GM12873 (cell line): Measurements from ENCODE around the gene OXT.

Source experiments
- TF ChIP-seq, protein P1 (sequence below): IDR thresholded peaks from 2 replicates; pipeline ENCODE4 v1.5.1; 2012; ENCODE audit warnings: low read depth, mild to moderate bottlenecking, moderate library complexity, low read length, control low read depth; ENCODE audit not compliant: insufficient read depth; ENCODE audit errors: missing control alignments

Gene OXT

GRCh38 chr20:3080939-3081388, 9.5 kb downstream of the OXT start:
- TF ChIP-seq, protein P1, sequence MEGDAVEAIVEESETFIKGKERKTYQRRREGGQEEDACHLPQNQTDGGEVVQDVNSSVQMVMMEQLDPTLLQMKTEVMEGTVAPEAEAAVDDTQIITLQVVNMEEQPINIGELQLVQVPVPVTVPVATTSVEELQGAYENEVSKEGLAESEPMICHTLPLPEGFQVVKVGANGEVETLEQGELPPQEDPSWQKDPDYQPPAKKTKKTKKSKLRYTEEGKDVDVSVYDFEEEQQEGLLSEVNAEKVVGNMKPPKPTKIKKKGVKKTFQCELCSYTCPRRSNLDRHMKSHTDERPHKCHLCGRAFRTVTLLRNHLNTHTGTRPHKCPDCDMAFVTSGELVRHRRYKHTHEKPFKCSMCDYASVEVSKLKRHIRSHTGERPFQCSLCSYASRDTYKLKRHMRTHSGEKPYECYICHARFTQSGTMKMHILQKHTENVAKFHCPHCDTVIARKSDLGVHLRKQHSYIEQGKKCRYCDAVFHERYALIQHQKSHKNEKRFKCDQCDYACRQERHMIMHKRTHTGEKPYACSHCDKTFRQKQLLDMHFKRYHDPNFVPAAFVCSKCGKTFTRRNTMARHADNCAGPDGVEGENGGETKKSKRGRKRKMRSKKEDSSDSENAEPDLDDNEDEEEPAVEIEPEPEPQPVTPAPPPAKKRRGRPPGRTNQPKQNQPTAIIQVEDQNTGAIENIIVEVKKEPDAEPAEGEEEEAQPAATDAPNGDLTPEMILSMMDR: no peak

- TF ChIP-seq, protein P1: no peak
Measured at GRCh38 chr20:3081641-3082040, 10.2 kb downstream of the OXT start.

DNA sequence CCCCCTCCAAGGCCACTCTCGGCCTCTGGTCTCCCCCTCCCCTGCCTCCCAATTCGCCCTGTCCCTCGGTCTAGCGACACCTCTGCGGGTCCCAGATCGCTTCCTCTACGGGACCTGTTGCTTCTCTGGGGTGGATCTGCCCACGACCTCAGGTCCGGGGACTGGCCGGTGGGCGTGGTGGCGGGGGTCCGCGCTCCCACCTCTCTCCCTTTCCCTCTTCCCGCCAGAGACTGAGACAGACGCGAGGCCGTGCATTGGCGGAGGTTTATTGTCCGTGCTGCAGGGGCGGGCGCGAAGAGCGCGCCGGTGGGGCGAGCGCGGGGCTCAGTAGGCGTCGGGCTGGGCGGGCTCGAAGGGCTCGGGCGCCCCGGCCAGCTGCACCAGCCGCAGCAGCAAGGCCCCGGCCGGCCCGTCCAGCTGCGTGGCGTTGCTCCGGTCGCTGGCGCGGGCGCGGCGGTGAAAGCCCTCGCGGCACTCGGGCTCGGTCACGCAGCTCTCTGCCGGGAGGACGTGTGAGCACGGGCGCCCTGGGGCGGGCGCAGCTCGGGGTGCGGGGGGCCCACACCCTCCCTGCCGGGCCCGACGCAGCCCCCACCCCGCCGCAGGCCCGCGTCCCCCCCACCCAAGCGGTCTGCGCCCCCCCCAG, 11.0 kb downstream of the OXT start:
- TF ChIP-seq, protein P1: no peak

DNA sequence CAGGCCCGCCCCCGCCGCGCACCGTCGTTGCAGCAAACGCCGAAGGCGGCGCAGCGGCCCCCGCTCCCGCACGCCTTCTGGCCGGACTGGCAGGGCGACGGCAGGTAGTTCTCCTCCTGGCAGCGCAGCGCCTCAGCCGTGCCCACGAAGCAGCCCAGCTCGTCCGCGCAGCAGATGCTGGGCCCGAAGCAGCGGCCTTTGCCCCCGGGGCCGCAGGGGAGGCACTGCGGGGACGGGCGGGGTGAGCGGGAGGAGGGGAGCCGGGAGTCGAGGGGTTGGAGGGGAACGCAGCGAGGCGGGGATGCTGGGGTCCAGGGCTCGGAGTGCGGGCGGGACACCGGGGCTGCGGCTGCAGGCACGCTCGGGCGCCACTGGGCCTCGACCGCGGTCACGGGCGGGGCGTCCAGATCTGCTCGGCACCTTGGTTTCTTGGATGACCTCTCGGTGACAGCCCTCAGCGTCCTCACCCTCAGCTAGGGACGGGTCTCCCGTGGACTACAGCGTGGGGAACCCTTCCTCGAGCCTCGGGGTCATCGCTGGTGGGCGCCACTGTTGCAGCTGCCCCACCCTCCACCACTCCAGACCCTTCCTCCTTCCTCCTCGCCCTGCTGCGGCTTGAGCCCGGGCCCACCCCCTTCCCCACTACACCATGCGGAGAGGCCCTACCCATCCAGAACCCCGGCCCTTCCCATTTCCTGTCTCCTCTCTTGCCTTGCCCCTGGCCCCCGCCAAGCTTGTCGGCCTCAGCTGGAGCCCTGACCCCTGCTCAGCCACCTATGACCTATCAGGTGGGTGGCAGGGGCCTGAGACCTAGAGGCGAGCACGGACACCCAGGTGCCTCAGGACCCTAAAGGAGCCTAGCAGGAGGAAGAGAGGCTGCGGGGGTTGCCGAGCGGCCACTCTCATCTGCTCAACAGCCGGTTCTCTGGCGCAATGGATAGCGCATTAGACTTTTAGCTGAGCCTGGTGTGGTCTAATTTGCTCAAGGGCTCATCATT, 11.8 kb downstream of the OXT start:
- TF ChIP-seq, protein P1: no peak

DNA sequence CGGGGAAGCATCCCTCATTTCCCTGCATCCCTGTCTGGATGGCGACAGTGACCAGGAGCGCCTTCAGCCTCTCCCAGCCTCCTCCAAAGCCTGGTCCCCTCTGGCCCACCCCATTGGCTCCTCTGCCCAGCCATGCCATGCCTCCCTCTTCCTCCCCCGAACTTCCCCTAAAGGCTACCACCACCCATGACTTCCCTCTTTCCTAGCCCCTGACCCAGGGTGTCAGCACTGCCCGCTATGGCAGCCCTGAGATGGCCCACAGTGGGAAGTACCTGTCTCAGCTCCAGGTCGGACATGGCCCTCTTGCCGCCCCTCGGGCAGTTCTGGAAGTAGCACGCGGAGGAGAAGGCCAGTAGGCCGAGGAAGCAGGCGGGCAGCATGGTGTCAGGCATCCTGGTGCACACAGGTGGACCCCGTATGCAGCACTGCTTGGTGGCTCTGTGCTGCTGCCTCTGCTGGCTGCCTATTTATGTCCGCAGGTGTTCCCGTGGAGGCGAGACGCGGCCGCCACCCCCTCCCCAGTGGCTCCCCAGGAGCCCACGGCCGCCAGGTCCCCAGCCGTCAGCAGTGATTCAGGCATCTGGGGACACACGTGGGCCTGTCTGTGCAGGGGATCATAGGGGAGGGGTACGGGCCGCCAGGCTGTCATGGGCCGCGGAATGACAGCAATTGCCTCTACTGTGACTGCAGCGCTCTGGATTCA, 13.0 kb downstream of the OXT start, which contains the start of gene AVP:
TSS of gene AVP (minus strand) at position 442 of the 703 bp plus-strand sequence. CDS start at position 392, 50 bp downstream.
- TF ChIP-seq, protein P1: no peak

- TF ChIP-seq, protein P1: no peak
Measured at GRCh38 chr20:3084986-3085360, 13.6 kb downstream of the OXT start.

- TF ChIP-seq, protein P1: no peak
Measured at GRCh38 chr20:3085571-3086072, 14.2 kb downstream of the OXT start.
